Measurements from ENCODE around the gene MANBA.
A peak's percentile ranks its signal among the peaks of the same experiment; 100 is the strongest.
"Not testable (repeated sequence)": the region's sequence is repeated elsewhere in the genome, so short reads cannot be mapped to it uniquely, and the experiment has no call there.

Gene MANBA

GRCh38 chr4:102761296-102761701 is 531 bp upstream of the MANBA start:
- no peak for DNase-seq

GRCh38 chr4:102759831-102760644 is 730 bp downstream of the MANBA start:
- peak; percentile 50 for DNase-seq

- DNase-seq: no peak
Measured at GRCh38 chr4:102758241-102759160, 2.3 kb downstream of the MANBA start.

- DNase-seq: no peak
Measured at GRCh38 chr4:102757681-102758080, 3.1 kb downstream of the MANBA start.

GRCh38 chr4:102754044-102754443 is 6.7 kb downstream of the MANBA start:
- DNase-seq: no peak

- no peak for DNase-seq
Measured at GRCh38 chr4:102751941-102752340, 8.8 kb downstream of the MANBA start.

GRCh38 chr4:102743352-102743751 is 17.4 kb downstream of the MANBA start:
- DNase-seq: peak; percentile 25

GRCh38 chr4:102738802-102739201 is 22.0 kb downstream of the MANBA start:
- DNase-seq: not testable (repeated sequence)

GRCh38 chr4:102736636-102737549 is 23.9 kb downstream of the MANBA start:
- DNase-seq: no peak

GRCh38 chr4:102735582-102735981 is 25.2 kb downstream of the MANBA start:
- DNase-seq: no peak

GRCh38 chr4:102734591-102735385 is 26.0 kb downstream of the MANBA start:
- peak; percentile 6 for DNase-seq

- DNase-seq: no peak
Measured at GRCh38 chr4:102734116-102734515, 26.7 kb downstream of the MANBA start.

GRCh38 chr4:102733084-102733483 is 27.7 kb downstream of the MANBA start:
- no peak for DNase-seq

- DNase-seq: no peak
Measured at GRCh38 chr4:102732678-102733077, 28.1 kb downstream of the MANBA start.

- no peak for DNase-seq
Measured at GRCh38 chr4:102730968-102731533, 29.7 kb downstream of the MANBA start.

GRCh38 chr4:102729486-102729885 is 31.3 kb downstream of the MANBA start:
- not testable (repeated sequence) for DNase-seq

- not testable (repeated sequence) for DNase-seq
Measured at GRCh38 chr4:102726919-102727318, 33.8 kb downstream of the MANBA start.

- no peak for DNase-seq
Measured at GRCh38 chr4:102726068-102726467, 34.7 kb downstream of the MANBA start.

GRCh38 chr4:102725229-102725628 is 35.5 kb downstream of the MANBA start:
- no peak for DNase-seq

- DNase-seq: no peak
Measured at GRCh38 chr4:102723511-102723910, 37.3 kb downstream of the MANBA start.

GRCh38 chr4:102722740-102723139 is 38.0 kb downstream of the MANBA start:
- DNase-seq: no peak
